Tibial artery (tissue), 4 donors: ENCODE results near the gene CDO1.
"Not testable (repeated sequence)": the region's sequence is repeated elsewhere in the genome, so short reads cannot be mapped to it uniquely, and the experiment has no call there.

Experiments used
- DNase-seq, 2 donors: peaks; one replicate each; pipeline ENCODE4 v3.0.0-alpha.2; 2019
- H3K27ac ChIP-seq, 2 donors: fragments of 200-600 bp; sonication (generic) in 1 of 2; 1 replicate in 1 of 2; 2 replicates in 1 of 2; pipeline ENCODE4 v1.5.1; 2018 to 2019; ENCODE audit warnings: mild to moderate bottlenecking in 1 of 2
- H3K27me3 ChIP-seq, 2 donors: fragments of 200-600 bp; sonication (generic) in 1 of 2; one replicate each; pipeline versions ENCODE4 v1.5.1 to v1.6.0; 2016 to 2019
- H3K36me3 ChIP-seq, 3 donors: fragments of 200-600 bp; sonication (generic) in 2 of 3; one replicate each; pipeline ENCODE4 v1.5.1; 2016 to 2019; ENCODE audit warnings: mild to moderate bottlenecking in 2 of 3
- H3K4me1 ChIP-seq, 4 donors: fragments of 200-600 bp; sonication (generic) in 2 of 4; 1 replicate in 3 of 4; 2 replicates in 1 of 4; pipeline ENCODE4 v1.5.1; 2016 to 2019
- H3K4me3 ChIP-seq, 2 donors: fragments of 200-600 bp; sonication (generic) in 1 of 2; 1 replicate in 1 of 2; 2 replicates in 1 of 2; pipeline ENCODE4 v1.5.1; 2018 to 2019; ENCODE audit warnings: mild to moderate bottlenecking in 2 of 2
- H3K9me3 ChIP-seq, 3 donors: fragments of 200-600 bp; sonication (generic) in 1 of 3; one replicate each; pipeline ENCODE4 v1.5.1; 2016 to 2019
- intact Hi-C: fragments of 100-400 bp; cut with DNase I; formaldehyde crosslinking; loops from one replicate; pipeline ENCODE4 v1.15.0; 2023; ENCODE audit warnings: low total_unique reads
- TF ChIP-seq, protein P1 (sequence below), 2 experiments: fragments of 200-600 bp in 1 of 2; fragments of 450-650 bp in 1 of 2; IDR thresholded peaks; one replicate each; pipeline ENCODE4 v1.5.1; 2017 to 2019; ENCODE audit warnings: antibody characterized with exemption in 2 of 2, mild to moderate bottlenecking in 1 of 2, moderate library complexity in 1 of 2

The CDO1 gene

DNA sequence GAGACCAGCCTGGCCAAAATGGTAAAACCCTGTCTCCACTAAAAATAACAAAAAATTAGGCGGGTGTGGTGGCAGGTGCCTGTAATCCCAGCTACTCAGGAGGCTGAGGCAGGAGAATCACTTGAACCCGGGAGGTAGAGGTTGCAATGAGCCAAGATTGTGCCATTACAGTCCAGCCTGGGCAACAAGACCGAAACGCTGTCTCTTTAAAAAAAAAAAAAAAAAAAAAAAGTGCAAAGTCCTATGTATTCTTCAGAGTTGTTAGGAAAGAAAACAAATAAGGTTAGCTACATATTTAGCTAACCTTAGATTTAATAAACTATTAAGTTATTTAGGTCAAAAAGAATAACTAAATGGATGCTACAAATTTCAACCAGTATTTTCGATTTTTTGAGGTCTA, 13.5 kb upstream of the CDO1 start:
- no peaks in the 10 kb centered on the region for H3K9me3 ChIP-seq
- no peak overlapping the region for H3K27ac ChIP-seq
- TF ChIP-seq, protein P1, sequence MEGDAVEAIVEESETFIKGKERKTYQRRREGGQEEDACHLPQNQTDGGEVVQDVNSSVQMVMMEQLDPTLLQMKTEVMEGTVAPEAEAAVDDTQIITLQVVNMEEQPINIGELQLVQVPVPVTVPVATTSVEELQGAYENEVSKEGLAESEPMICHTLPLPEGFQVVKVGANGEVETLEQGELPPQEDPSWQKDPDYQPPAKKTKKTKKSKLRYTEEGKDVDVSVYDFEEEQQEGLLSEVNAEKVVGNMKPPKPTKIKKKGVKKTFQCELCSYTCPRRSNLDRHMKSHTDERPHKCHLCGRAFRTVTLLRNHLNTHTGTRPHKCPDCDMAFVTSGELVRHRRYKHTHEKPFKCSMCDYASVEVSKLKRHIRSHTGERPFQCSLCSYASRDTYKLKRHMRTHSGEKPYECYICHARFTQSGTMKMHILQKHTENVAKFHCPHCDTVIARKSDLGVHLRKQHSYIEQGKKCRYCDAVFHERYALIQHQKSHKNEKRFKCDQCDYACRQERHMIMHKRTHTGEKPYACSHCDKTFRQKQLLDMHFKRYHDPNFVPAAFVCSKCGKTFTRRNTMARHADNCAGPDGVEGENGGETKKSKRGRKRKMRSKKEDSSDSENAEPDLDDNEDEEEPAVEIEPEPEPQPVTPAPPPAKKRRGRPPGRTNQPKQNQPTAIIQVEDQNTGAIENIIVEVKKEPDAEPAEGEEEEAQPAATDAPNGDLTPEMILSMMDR (IDR thresholded peaks at IDR 0.05): no peak
- intact Hi-C loops: no loop called here
- peaks cover 23 to 50% (median 42%) of the 10 kb centered on the region in 3 donors for H3K36me3 ChIP-seq
- no peak for DNase-seq
- no peak overlapping the region for H3K4me3 ChIP-seq
- H3K27me3 ChIP-seq: no peaks in the 10 kb centered on the region
- no peaks in the 10 kb centered on the region for H3K4me1 ChIP-seq

DNA sequence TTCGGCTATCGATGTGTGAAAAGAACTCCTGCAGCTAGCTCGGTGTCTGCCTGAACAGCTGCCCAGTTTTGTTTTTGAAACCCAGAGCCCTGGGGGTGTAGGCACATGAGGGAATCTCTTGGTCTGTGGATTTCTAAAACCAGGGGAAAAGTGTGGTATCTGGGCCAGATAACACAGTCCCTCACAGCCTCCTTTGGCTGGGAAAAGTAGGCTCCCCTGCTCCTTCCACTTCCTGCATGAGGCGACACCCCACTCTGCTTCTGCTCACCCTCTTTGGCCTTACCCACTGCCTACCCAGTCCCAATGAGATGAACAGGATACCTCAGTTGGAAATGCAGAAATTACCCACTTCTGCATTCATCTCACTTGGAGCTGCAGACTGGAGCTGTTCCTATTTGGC, 9.5 kb upstream of the CDO1 start:
- Histone ChIP-seq H3K9me3 (no peaks in the 10 kb centered on the region), H3K36me3 (peaks cover 9 to 26% (median 22%) of the 10 kb centered on the region in 3 donors), H3K27ac (no peak overlapping the region), H3K4me3 (no peak overlapping the region), H3K4me1 (no peaks in the 10 kb centered on the region), H3K27me3 (no peaks in the 10 kb centered on the region)
- DNase-seq: no peak
- intact Hi-C loops: no loop called here
- TF ChIP-seq, protein P1 (IDR thresholded peaks at IDR 0.05): no peak

GRCh38 chr5:115824983-115825382, 8.5 kb upstream of the CDO1 start:
- H3K4me3 ChIP-seq, H3K4me1 ChIP-seq, H3K9me3 ChIP-seq, DNase-seq, H3K27me3 ChIP-seq, H3K27ac ChIP-seq, intact Hi-C loops: not testable (repeated sequence)
- peaks cover 3 to 21% (median 13%) of the 10 kb centered on the region in 3 donors for H3K36me3 ChIP-seq

- H3K9me3 ChIP-seq: no peaks in the 10 kb centered on the region
- no peak overlapping the region for H3K27ac ChIP-seq
- H3K27me3 ChIP-seq: peaks cover 0 to 9% of the 10 kb centered on the region in 2 donors
- TF ChIP-seq, protein P1 (IDR thresholded peaks at IDR 0.05): no peak
- H3K36me3 ChIP-seq: no peaks in the 10 kb centered on the region
- no peak overlapping the region for H3K4me3 ChIP-seq
- peaks cover 0 to 11% (median 6%) of the 10 kb centered on the region in 4 donors for H3K4me1 ChIP-seq
- no peak for DNase-seq
- intact Hi-C loops: no loop called here
Measured at GRCh38 chr5:115820846-115821245, 4.4 kb upstream of the CDO1 start.

- Histone ChIP-seq H3K27ac (no peak overlapping the region), H3K4me1 (peaks cover 0 to 19% (median 11%) of the 10 kb centered on the region in 4 donors), H3K9me3 (no peaks in the 10 kb centered on the region), H3K36me3 (no peaks in the 10 kb centered on the region), H3K4me3 (no peak overlapping the region), H3K27me3 (peaks cover 0 to 25% of the 10 kb centered on the region in 2 donors)
- intact Hi-C loops: no loop called here
- TF ChIP-seq, protein P1 (IDR thresholded peaks at IDR 0.05): no peak
- no peak for DNase-seq
Measured at GRCh38 chr5:115818821-115819220, 2.4 kb upstream of the CDO1 start.

- peaks cover 0 to 3% (median 0%) of the 10 kb centered on the region in 3 donors for H3K36me3 ChIP-seq
- peaks cover 0 to 19% (median 11%) of the 10 kb centered on the region in 4 donors for H3K4me1 ChIP-seq
- DNase-seq: no peak
- H3K27me3 ChIP-seq: peaks cover 0 to 28% of the 10 kb centered on the region in 2 donors
- TF ChIP-seq, protein P1 (IDR thresholded peaks at IDR 0.05): no peak
- H3K4me3 ChIP-seq: no peak overlapping the region
- H3K9me3 ChIP-seq: no peaks in the 10 kb centered on the region
- no peak overlapping the region for H3K27ac ChIP-seq
- intact Hi-C loops: no loop called here
Measured at GRCh38 chr5:115817386-115817785, 927 bp upstream of the CDO1 start.
